Inferior parietal cortex (tissue), 1 donor: Measurements from ENCODE around the gene PIK3C2G.

Experiments used
- DNase-seq: peaks from one replicate; pipeline ENCODE4 v3.0.0-alpha.2; 2016; ENCODE audit errors: extremely low spot score

The PIK3C2G gene

DNA sequence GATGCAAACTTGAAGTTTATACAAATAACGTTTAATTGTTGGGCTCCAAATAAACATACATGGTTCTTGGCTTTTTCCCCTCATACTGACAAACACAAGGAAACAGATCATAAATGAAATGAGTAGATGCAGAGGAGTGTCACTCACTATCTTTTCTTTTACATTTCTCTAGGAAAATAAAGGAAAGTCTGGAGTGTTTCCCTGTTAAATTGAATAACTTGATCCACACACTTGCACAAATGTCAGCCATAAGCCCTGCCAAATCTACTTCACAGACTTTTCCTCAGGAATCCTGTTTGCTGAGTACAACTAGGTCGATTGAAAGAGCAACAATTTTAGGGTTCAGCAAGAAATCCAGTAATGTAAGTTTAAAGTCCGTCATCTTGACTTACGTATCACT is 301.2 kb downstream of the PIK3C2G start:
- DNase-seq = no peak

GRCh38 chr12:18564306-18564705 is 303.0 kb downstream of the PIK3C2G start:
- DNase-seq = no peak

GRCh38 chr12:18567787-18568186 is 306.5 kb downstream of the PIK3C2G start:
- no peak for DNase-seq

GRCh38 chr12:18570543-18570942 is 309.2 kb downstream of the PIK3C2G start:
- DNase-seq = no peak

DNA sequence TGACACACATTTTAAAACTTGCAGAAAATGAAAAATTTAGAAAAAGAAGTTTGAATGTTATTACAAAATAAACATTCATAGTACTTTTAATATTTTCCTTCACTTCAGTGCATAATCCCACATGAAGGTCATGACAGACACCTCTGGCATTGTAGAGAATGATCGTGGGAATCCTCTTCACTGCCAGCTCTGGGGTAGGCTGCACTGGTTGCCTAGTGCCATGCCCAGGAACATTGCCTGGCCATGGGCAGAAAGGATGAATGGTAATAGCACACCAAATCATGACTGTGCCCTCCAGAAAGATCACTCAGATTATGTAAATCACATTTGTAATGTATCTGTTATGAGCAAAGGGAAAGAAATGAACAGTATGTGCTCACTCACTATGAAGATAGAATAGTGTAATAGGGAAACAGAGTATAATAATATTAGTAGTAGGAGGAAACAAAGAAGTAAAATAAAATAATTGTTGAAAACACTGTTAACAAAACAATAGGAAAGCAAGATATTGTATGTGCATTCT is 314.8 kb downstream of the PIK3C2G start:
- DNase-seq = no peak

GRCh38 chr12:18576648-18577047 is 315.3 kb downstream of the PIK3C2G start:
- no peak for DNase-seq

- no peak for DNase-seq
These were observed 316.9 kb downstream of the PIK3C2G start for GRCh38 chr12:18578191-18578590.

DNA sequence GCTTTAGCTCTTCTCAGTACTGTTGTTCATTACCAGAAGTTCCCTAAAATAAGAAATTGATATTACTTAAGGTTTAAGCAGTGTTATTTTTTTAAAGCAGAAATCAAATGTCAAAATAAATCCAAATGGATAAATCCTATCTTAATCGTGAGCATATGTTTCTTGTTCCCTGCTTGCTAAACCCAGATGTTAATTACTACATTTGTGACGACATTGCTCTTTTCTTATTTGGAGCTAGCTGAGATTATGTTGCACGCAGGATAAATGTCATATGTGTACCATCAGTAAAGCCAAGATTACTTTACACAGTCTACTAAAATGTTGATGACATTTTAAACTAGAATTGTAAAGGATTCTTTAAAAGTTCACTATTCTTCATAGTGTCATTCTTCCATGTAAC is 319.0 kb downstream of the PIK3C2G start:
- no peak for DNase-seq

GRCh38 chr12:18580706-18581105 is 319.4 kb downstream of the PIK3C2G start:
- no peak for DNase-seq

- DNase-seq = no peak
These were observed 320.1 kb downstream of the PIK3C2G start for GRCh38 chr12:18581232-18581962.

DNA sequence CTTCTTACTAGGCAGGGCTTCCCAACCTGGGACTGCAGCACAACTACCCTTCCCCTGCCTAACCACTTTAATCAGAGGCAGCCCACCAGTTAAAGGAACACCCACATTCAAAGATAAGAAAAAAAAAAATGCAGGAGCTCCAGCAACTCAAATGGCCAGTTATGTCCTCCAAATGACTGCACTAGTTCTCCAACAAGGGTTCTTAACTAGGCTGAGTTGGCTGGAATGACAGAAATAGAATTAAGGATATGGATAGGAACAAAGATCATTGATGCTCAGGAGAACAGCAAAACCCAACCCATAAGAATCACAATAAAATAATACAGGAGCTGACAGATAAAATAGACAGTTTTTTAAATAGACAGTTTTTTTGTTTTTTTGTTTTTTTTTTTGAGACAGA is 322.3 kb downstream of the PIK3C2G start:
- DNase-seq = no peak

GRCh38 chr12:18586581-18586980 is 325.3 kb downstream of the PIK3C2G start:
- DNase-seq = no peak

DNA sequence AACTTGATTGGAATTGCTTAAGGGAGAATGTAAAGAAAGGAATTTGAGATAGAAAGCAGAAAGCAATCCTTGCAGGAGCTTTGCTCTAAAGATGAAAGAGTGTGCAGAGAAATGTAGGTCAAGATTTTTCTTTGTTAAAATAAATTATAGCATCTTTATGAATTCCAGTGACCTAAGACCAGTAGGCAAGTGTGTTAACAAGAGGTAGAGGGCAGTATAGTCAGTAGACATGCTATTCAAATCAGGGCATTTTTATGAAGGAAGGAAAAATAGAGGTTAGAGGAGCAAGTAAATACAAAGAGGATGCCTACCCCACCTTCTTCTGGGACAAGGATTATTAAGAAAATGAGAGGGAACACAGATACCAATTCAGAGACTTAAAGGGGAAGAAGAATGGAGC is 328.0 kb downstream of the PIK3C2G start:
- DNase-seq = no peak

DNA sequence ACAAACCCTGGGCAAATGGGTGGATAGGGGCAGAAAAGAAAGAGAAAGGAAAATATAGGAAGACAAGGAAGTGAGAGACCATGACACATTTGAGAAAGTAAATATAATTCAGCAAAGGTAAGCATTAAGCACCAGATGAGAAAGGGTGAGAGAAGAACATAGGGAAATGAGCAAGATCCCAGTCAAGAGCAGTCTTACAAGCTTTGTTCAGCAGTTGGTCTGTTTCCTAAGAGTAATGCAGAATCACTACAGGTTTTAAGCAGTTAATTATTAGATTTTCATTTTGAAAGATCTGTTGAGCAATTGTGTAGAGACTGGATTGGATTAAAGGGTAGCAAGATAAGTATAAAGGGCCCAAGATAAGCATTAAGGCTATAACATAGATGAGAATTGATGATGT is 330.2 kb downstream of the PIK3C2G start:
- no peak for DNase-seq

DNA sequence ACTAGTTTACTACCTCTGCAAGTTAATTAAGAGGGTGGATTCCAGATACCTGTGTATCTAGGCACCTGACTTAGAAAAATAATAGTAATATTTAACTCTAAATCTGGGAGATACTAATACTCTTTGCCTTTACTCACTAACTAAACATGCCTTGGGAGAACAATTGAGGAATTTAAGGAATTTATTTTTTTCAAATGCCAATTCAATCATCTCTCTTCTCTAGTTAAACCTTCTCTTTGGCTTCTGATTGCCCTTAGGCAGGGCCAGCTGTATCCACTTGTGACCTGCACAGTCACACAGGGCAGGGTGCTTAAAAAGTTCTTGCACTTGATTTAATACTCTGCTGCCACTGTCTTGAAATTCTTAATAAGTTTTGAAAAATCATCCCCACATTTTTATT is 334.1 kb downstream of the PIK3C2G start:
- no peak for DNase-seq

DNA sequence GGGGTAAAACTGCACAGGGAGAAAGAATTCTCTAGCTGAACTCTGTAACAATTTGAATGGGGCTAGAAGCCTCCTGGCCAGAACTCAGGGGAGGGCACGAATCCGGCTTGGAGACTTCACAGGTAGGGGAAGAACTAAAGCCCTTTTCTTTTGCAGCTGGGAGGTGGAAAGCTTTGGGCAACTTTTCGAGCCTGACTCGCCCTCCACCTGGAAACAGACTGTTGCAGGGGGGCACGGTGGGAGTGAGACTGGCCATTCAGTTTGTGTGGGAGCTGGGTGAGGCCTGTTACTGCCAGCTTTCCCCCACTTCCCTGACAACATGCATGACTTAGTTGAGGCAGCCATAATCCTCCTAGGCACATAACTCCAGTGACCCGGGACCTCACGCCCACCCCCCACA is 340.6 kb downstream of the PIK3C2G start:
- no peak for DNase-seq

DNA sequence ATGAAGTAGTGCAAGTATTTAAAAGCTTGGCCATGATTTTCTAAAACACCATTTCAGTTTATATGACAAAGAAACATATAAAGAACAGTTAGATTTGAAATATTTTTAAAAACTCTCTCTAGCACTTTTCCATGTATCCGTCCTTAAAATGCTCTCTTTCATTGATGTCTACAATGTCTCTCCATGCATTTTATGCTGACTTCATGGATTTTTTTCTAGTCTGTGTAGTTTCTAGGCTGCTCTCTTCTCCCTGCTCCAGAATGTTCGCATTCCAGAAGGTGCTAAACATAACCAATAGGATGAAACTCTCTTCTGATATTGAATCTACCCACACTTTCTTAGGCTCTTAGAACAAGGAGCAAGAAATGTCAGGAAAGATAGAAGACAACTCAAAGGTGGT is 351.7 kb downstream of the PIK3C2G start:
- DNase-seq = no peak

GRCh38 chr12:18620986-18621385 is 359.7 kb downstream of the PIK3C2G start:
- no peak for DNase-seq

- DNase-seq = no peak
These were observed 368.1 kb downstream of the PIK3C2G start for GRCh38 chr12:18629445-18629844.

- DNase-seq = no peak
These were observed 368.6 kb downstream of the PIK3C2G start for GRCh38 chr12:18629916-18630315.

GRCh38 chr12:18631339-18631738 is 370.0 kb downstream of the PIK3C2G start:
- no peak for DNase-seq

- no peak for DNase-seq
These were observed 371.5 kb downstream of the PIK3C2G start for GRCh38 chr12:18632848-18633247.

DNA sequence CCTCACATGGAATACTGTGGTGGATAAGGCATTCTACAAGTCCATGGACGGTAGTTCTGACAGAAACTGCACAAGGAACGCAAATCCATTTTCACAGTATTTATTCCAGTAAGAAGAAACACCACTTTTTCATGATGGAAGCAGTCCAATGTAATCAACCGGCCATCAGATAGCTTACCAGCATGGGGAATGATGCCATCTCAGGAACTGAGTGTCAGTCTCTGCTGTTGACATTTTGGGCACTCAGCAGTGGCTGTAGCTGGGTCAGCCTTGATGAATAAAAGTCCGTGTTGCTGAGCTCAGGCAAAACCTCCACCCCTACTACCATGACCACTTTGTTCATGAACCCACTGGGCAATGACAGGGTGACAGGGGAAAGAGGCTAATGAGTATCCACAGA is 373.1 kb downstream of the PIK3C2G start:
- no peak for DNase-seq
